AG04449 (cell line): ENCODE results near the gene NIP7.

Source experiments
- CTCF ChIA-PET: fragments of 350-600 bp; formaldehyde crosslinking; extraction: SDS; loops from one replicate; lab custom pipeline; 2021; ENCODE audit warnings: antibody characterized with exemption; lab: Yijun Ruan, JAX
- POLR2A ChIA-PET: fragments of 400-600, 350-600 bp; formaldehyde crosslinking; extraction: SDS; loops from one replicate; lab custom pipeline; 2020; ENCODE audit warnings: antibody characterized with exemption, inconsistent platforms; lab: Yijun Ruan, JAX
- DNase-seq: peaks from one replicate; pipeline ENCODE4 v3.0.0-alpha.2; 2010; ENCODE audit warnings: low read depth, low spot score
- H3K4me3 ChIP-seq: 2 replicates; pipeline ENCODE4 v1.5.1; 2011; ENCODE audit warnings: low read depth, mild to moderate bottlenecking, control low read depth, low read length
- CTCF ChIP-seq: IDR thresholded peaks from one replicate; pipeline ENCODE4 v1.5.1; 2011; ENCODE audit warnings: mild to moderate bottlenecking, moderate library complexity, low read length, control low read depth, inconsistent platforms; ENCODE audit not compliant: insufficient read depth; ENCODE audit errors: missing control alignments

NIP7 gene

GRCh38 chr16:69301861-69302260, 37.7 kb upstream of the NIP7 start:
- H3K4me3 ChIP-seq, result no peak overlapping the region
- no peak for TF ChIP-seq CTCF
- ChIA-PET POLR2A (no interaction called here), CTCF (interaction anchor here (1.2 to 2.8 kb wide), 5 partner anchors 9 to 152 kb away, joined by 4 to 12 read pairs (median 10); partner anchors contain the start of gene VPS4A)
- no peak for DNase-seq

- no peak for TF ChIP-seq CTCF
- no peak overlapping the region for H3K4me3 ChIP-seq
- ChIA-PET POLR2A (no interaction called here), CTCF (interaction anchor here (0.6 to 2.8 kb wide), 7 partner anchors 8 to 153 kb away, joined by 4 to 12 read pairs (median 6); partner anchors contain the start of gene VPS4A)
- no peak for DNase-seq
These were observed 37.3 kb upstream of the NIP7 start for GRCh38 chr16:69302301-69302700.

- no peak for TF ChIP-seq CTCF
- CTCF ChIA-PET, result interaction anchor here (2.6 kb wide), 1 partner anchor 156 kb away, joined by 15 read pairs; no protein-coding TSS in a partner anchor
These were observed 33.5 kb upstream of the NIP7 start for GRCh38 chr16:69306031-69306430.

GRCh38 chr16:69307091-69307490, 32.5 kb upstream of the NIP7 start:
- no peak for DNase-seq
- TF ChIP-seq CTCF, result no peak
- ChIA-PET CTCF (interaction anchor here (2.6 kb wide), 1 partner anchor 157 kb away, joined by 15 read pairs; no protein-coding TSS in a partner anchor), POLR2A (no interaction called here)
- no peak overlapping the region for H3K4me3 ChIP-seq

More at GRCh38 chr16:69306031-69306430, 33.5 kb upstream of the NIP7 start:
- DNase-seq, result no peak
- H3K4me3 ChIP-seq, result no peak overlapping the region
- POLR2A ChIA-PET, result no interaction called here

- no peak for TF ChIP-seq CTCF
- CTCF ChIA-PET, result no interaction called here
- DNase-seq, result no peak
- POLR2A ChIA-PET, result interaction anchor here (0.6 kb wide), 1 partner anchor 92 kb away, joined by 3 read pairs; no protein-coding TSS in a partner anchor
- no peak overlapping the region for H3K4me3 ChIP-seq
These were observed 31.7 kb upstream of the NIP7 start for GRCh38 chr16:69307856-69308255.

- H3K4me3 ChIP-seq, result no peak overlapping the region
- TF ChIP-seq CTCF, result no peak
- CTCF ChIA-PET, result interaction anchor here (1.4 kb wide), 2 partner anchors 117 to 142 kb away, joined by 3 read pairs; no protein-coding TSS in a partner anchor
- DNase-seq, result no peak
- POLR2A ChIA-PET, result interaction anchor here (0.5 kb wide), 1 partner anchor 174 kb away, joined by 3 read pairs; no protein-coding TSS in a partner anchor
These were observed 30.3 kb upstream of the NIP7 start for GRCh38 chr16:69309316-69309715.
